Measurements from ENCODE around the gene MYO1G. TPM values are rescaled to one million over a fixed set of nuclear protein-coding genes. Genes with fewer than 3 reads are reported as not detected.

The MYO1G gene
- total RNA-seq, 1 experiment from 2014 or later = 0.41 TPM

DNA sequence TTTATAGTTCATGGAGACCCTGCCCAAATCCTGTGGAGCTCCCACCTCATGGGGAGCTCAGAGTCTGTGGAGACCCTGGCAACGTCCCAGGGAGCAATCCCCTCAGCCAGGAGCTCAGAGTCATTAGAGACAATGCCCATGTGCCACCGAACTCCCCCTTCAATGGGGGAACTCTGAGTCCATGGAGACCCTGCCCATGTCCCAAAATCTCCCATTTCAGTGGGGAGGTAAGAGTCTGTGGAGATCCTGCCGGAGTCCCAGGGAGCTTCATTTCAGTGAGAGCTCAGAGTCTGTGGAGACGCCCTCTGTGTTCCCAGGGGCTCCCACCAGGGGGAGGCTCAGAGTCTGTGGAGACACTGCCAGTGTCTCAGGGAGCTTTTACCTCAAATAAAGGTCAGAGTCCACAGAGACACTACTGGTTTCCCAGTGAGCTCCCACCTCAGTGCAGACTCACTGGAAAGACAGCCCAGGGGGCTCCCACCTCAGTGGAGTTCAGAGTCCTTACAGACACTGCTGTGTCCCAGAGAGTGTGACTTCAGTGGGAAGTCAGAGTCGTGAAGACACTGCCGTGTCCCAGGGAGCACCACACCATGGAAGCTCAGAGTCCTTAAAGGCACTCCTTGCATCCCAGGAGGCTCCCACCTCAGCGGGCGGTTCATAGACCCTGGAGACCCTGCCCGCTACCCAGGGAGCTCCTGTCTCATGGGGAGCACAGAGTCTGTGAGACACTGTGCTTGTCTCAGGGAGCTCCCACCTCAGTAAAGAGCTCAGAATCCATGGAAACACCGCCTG lies 5.0 kb downstream of the MYO1G start:
- Histone ChIP-seq H3K9me3 (ENCODE audit: control insufficient read depth, insufficient read depth, low read depth, low read length) (no peaks in the 10 kb centered on the region), H3K4me3 (ENCODE audit: low read depth in 2 of 2, low read length in 2 of 2) (no peak overlapping the region), H3K4me1 (ENCODE audit: control insufficient read depth, insufficient read depth, low read length) (no peaks in the 10 kb centered on the region; the same call in 1 of the 2 replicates), H3K27ac (ENCODE audit: low read length) (no peak overlapping the region), H3K36me3 (ENCODE audit: control insufficient read depth, insufficient read depth, low read length) (no peaks in the 10 kb centered on the region), H3K27me3 (ENCODE audit: control insufficient read depth, insufficient read depth, low read length) (no peaks in the 10 kb centered on the region)
- no peak for TF ChIP-seq TCF7L2 (IDR thresholded peaks at IDR 0.05; ENCODE audit: low read depth, low read length)
- no peak; the same call in 1 of the 2 replicates for TF ChIP-seq CTCF (IDR thresholded peaks at IDR 0.05)
- TF ChIP-seq POLR2AphosphoS5 (IDR thresholded peaks at IDR 0.05; ENCODE audit: low read depth, low read length) = no peak
- TF ChIP-seq SIN3A (IDR thresholded peaks at IDR 0.05; ENCODE audit: borderline replicate concordance, insufficient read depth, low read depth, low read length) = no peak
- TF ChIP-seq, protein P1, sequence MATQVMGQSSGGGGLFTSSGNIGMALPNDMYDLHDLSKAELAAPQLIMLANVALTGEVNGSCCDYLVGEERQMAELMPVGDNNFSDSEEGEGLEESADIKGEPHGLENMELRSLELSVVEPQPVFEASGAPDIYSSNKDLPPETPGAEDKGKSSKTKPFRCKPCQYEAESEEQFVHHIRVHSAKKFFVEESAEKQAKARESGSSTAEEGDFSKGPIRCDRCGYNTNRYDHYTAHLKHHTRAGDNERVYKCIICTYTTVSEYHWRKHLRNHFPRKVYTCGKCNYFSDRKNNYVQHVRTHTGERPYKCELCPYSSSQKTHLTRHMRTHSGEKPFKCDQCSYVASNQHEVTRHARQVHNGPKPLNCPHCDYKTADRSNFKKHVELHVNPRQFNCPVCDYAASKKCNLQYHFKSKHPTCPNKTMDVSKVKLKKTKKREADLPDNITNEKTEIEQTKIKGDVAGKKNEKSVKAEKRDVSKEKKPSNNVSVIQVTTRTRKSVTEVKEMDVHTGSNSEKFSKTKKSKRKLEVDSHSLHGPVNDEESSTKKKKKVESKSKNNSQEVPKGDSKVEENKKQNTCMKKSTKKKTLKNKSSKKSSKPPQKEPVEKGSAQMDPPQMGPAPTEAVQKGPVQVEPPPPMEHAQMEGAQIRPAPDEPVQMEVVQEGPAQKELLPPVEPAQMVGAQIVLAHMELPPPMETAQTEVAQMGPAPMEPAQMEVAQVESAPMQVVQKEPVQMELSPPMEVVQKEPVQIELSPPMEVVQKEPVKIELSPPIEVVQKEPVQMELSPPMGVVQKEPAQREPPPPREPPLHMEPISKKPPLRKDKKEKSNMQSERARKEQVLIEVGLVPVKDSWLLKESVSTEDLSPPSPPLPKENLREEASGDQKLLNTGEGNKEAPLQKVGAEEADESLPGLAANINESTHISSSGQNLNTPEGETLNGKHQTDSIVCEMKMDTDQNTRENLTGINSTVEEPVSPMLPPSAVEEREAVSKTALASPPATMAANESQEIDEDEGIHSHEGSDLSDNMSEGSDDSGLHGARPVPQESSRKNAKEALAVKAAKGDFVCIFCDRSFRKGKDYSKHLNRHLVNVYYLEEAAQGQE (IDR thresholded peaks at IDR 0.05; ENCODE audit: insufficient read depth in 1 of 2, low read depth in 2 of 2, low read length in 1 of 2) = no peak
- ATAC-seq (peak; percentile 59), DNase-seq (ENCODE audit: low read depth, low spot score) (no peak)
- in situ Hi-C loops (cut with HindIII; ENCODE audit: low pct_unique_long_range_greater_than_20kb, low sequenced_read_pairs) (no loop called here), intact Hi-C loops (cut with micrococcal nuclease; ENCODE audit: unreplicated experiment) (loop anchor here (5.0 kb wide), 1 partner anchor 163 kb away; no protein-coding TSS in a partner anchor)
- BruUV-seq (replicated peaks) = no TSS peak
- ChIA-PET POLR2A (interaction anchor here (0.6 to 1.3 kb wide), 2 partner anchors 8 to 401 kb away, joined by 5 to 7 read pairs; no protein-coding TSS in a partner anchor), CTCF (interaction anchor here (0.7 to 3.0 kb wide), 9 partner anchors 8 to 162 kb away, joined by 3 to 35 read pairs (median 5); partner anchors contain the start of genes H2AZ2 and TBRG4)

- in situ Hi-C loops (cut with HindIII; ENCODE audit: low pct_unique_long_range_greater_than_20kb, low sequenced_read_pairs) (no loop called here), intact Hi-C loops (cut with micrococcal nuclease; ENCODE audit: unreplicated experiment) (loop anchor here (5.0 kb wide), 1 partner anchor 165 kb away; no protein-coding TSS in a partner anchor)
- POLR2A ChIA-PET = interaction anchor here (0.5 kb wide), 1 partner anchor 11 kb away, joined by 5 read pairs; no protein-coding TSS in a partner anchor
- Histone ChIP-seq H3K27me3 (ENCODE audit: control insufficient read depth, insufficient read depth, low read length) (no peaks in the 10 kb centered on the region), H3K9me3 (ENCODE audit: control insufficient read depth, insufficient read depth, low read depth, low read length) (no peaks in the 10 kb centered on the region), H3K4me3 (ENCODE audit: low read depth in 2 of 2, low read length in 2 of 2) (no peak overlapping the region), H3K27ac (ENCODE audit: low read length) (no peak overlapping the region), H3K4me1 (ENCODE audit: control insufficient read depth, insufficient read depth, low read length) (no peaks in the 10 kb centered on the region; the same call in 1 of the 2 replicates), H3K36me3 (ENCODE audit: control insufficient read depth, insufficient read depth, low read length) (no peaks in the 10 kb centered on the region)
- CTCF ChIA-PET = interaction anchor here (1.5 to 3.0 kb wide), 4 partner anchors 9 to 164 kb away, joined by 5 to 35 read pairs (median 9); partner anchors contain the start of gene H2AZ2
- ATAC-seq (no peak), DNase-seq (ENCODE audit: low read depth, low spot score) (no peak)
- BruUV-seq (replicated peaks) = no TSS peak
- TF ChIP-seq POLR2AphosphoS5 (IDR thresholded peaks at IDR 0.05; ENCODE audit: low read depth, low read length) = no peak
- TF ChIP-seq, protein P1 (IDR thresholded peaks at IDR 0.05; ENCODE audit: insufficient read depth in 1 of 2, low read depth in 2 of 2, low read length in 1 of 2) = no peak
Measured at GRCh38 chr7:44972562-44972961, 6.3 kb downstream of the MYO1G start.
